Thoracic aorta (tissue), 2 donors: ENCODE measurements around the gene DCXR. TPM values are rescaled to one million over a fixed set of nuclear protein-coding genes. Genes with fewer than 3 reads are reported as not detected.

Experiments used
- ATAC-seq: fragments of 150-250 bp; one replicate; pipeline ENCODE4 v1.8.0; 2017; ENCODE audit warnings: low read depth; ENCODE audit not compliant: insufficient number of reproducible peaks, low FRiP score
- DNase-seq: peaks from one replicate; pipeline ENCODE4 v3.0.0-alpha.2; 2020; ENCODE audit warnings: low spot score
- H3K27ac ChIP-seq, 2 donors: fragments of 200-600 bp; sonication (generic); 1 replicate in 1 of 2; 2 replicates in 1 of 2; pipeline ENCODE4 v1.5.1; 2016; ENCODE audit warnings: mild to moderate bottlenecking in 2 of 2, moderate library complexity in 2 of 2
- H3K27me3 ChIP-seq: fragments of 200-600 bp; sonication (generic); replicated peaks from 2 replicates; pipeline ENCODE4 v1.6.0; 2016; ENCODE audit warnings: mild to moderate bottlenecking; ENCODE audit not compliant: insufficient read depth
- H3K36me3 ChIP-seq: fragments of 200-600 bp; sonication (generic); one replicate; pipeline ENCODE4 v1.5.1; 2016
- H3K4me1 ChIP-seq, 2 donors: fragments of 200-600 bp; sonication (generic); 1 replicate in 1 of 2; 2 replicates in 1 of 2; pipeline versions ENCODE4 v1.5.1 to v1.6.0; 2016; ENCODE audit warnings: low read depth in 2 of 2, mild to moderate bottlenecking in 1 of 2; ENCODE audit not compliant: control insufficient read depth in 1 of 2
- H3K4me3 ChIP-seq: fragments of 200-600 bp; sonication (generic); 2 replicates; pipeline ENCODE4 v1.5.1; 2016; ENCODE audit warnings: mild to moderate bottlenecking
- H3K9me3 ChIP-seq: fragments of 200-600 bp; sonication (generic); 2 replicates; pipeline ENCODE4 v1.5.1; 2016
- CTCF ChIP-seq: fragments of 200-600 bp; sonication (generic); IDR thresholded peaks from one replicate; pipeline ENCODE4 v1.5.1; 2019; ENCODE audit warnings: antibody characterized with exemption
- total RNA-seq, 2 donors: library from RNA; depleted of rRNA; stranded (reverse); fragments of >200 nt; gene quantifications; one replicate each; pipeline versions ENCODE4 v1.1.0 to v1.2.3, GENCODE V29; 2016

DCXR gene
- total RNA-seq, 2 donors from 2014 or later: 33.9 to 87.1 TPM

DNA sequence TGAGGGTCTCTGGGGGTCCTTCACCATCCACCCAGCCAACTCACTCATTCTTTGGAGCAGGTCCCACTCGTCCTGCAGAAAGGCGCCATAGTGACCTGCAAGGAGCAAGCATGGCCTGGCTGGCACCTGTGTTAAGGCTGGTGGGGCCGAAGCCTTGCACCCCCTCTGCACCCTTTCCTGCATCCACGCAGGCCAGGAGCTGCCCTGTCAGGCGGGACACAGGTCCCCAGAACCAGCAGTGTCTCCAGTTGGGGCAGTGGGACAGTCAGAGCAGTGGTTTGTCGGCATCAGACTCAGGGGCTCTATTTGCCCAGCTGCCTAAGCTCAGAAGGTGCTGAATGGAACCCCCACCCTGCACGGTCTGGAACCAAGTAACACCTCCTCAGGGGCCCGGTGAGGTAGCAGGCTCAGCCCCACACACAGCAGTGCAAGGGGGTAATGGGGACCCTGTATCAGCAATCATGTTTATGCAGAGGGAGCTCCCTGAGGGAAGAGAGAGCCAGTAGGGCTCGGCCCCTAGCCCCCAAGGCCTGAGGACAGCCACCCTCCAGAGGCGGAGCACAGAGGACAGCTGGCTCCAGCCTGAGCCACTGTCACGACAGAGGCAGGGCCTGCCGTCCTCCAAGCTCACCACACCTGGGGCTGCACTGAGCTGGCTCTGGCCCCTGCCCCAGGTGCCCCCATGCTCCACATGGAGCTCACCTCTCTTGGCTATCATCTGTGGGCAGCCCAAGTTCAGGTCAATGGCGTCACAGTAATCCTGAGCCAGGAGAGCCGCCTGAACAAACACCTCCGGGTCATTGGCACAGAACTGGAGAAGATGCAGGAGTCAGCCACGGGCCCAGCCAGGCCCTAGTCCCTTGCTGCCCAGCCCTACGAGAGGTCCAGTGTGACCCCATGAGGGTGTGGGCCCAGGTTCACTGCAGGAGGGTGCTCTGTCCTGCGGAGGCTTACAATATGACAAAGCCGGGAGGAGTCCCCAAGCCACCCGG, 26.2 kb upstream of the DCXR start:
- H3K27ac ChIP-seq: no peak overlapping the region
- ATAC-seq: no peak
- TF ChIP-seq CTCF: no peak
- H3K27me3 ChIP-seq: no peaks in the 10 kb centered on the region
- peaks cover 20% of the 10 kb centered on the region for H3K36me3 ChIP-seq
- H3K4me3 ChIP-seq: no peak overlapping the region
- H3K9me3 ChIP-seq: no peaks in the 10 kb centered on the region
- DNase-seq: no peak
- H3K4me1 ChIP-seq: peaks cover 15 to 20% of the 10 kb centered on the region in 2 donors

- no peak overlapping the region for H3K27ac ChIP-seq
- peaks cover 20% of the 10 kb centered on the region for H3K36me3 ChIP-seq
- no peak for DNase-seq
- ATAC-seq: no peak
- no peak overlapping the region for H3K4me3 ChIP-seq
- no peaks in the 10 kb centered on the region for H3K27me3 ChIP-seq
- H3K9me3 ChIP-seq: no peaks in the 10 kb centered on the region
- TF ChIP-seq CTCF: no peak
- H3K4me1 ChIP-seq: peaks cover 15 to 20% of the 10 kb centered on the region in 2 donors
Measured at GRCh38 chr17:82062984-82063368, 25.5 kb upstream of the DCXR start.

GRCh38 chr17:82062076-82062983, 24.8 kb upstream of the DCXR start:
- Histone ChIP-seq H3K4me3 (no peak overlapping the region), H3K36me3 (peaks cover 27% of the 10 kb centered on the region), H3K4me1 (peaks cover 15 to 20% of the 10 kb centered on the region in 2 donors), H3K27me3 (no peaks in the 10 kb centered on the region), H3K9me3 (no peaks in the 10 kb centered on the region), H3K27ac (no peak overlapping the region)
- DNase-seq (no peak), ATAC-seq (no peak)
- TF ChIP-seq CTCF: no peak

GRCh38 chr17:82061047-82061925, 23.8 kb upstream of the DCXR start:
- no peak for TF ChIP-seq CTCF
- Histone ChIP-seq H3K36me3 (peaks cover 35% of the 10 kb centered on the region), H3K9me3 (no peaks in the 10 kb centered on the region), H3K4me3 (no peak overlapping the region), H3K27me3 (no peaks in the 10 kb centered on the region), H3K4me1 (peaks cover 12 to 18% of the 10 kb centered on the region in 2 donors), H3K27ac (no peak overlapping the region)
- DNase-seq (no peak), ATAC-seq (no peak)
